ENCODE results near the gene TTC7B.

The TTC7B gene

DNA sequence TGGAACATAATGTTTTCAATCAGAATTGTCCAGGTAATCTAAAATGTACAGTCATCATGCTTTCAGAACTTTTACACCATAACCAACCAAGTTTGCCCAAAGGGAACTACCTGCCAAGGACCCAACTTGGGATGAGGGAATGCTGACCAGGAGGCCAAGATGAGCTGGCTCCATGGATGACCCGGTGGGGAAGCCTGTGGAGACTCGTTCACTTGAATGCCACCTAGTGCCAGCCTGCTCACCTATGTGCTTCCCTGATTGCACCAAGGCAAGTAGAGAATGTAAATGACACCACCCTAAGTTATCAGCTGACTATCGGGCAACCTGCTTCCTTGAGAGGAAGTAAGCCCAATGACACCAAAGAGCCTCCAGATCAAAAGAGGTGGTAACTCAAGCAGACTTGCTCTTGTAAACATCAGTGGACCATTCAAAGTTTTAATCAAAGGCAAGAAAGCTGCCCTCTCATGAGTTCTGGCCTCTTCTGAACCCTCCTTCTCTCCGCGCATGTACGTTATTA, 137.3 kb downstream of the TTC7B start:
- Histone ChIP-seq H4K20me1 (ENCODE audit: insufficient read depth) (no peaks in the 10 kb centered on the region), H2AFZ (ENCODE audit: low read depth) (no peak overlapping the region), H3K27ac (no peak overlapping the region), H3K27me3 (ENCODE audit: insufficient read depth, low read depth) (no peaks in the 10 kb centered on the region), H3K9ac (no peak overlapping the region), H3K4me1 (ENCODE audit: low read depth, poor library complexity, severe bottlenecking) (no peaks in the 10 kb centered on the region), H3K4me2 (no peak overlapping the region), H3K79me2 (ENCODE audit: insufficient read depth, low read depth) (no peaks in the 10 kb centered on the region), H3K36me3 (ENCODE audit: insufficient read depth) (no peaks in the 10 kb centered on the region), H3K4me3 (IDR thresholded peaks at IDR 0.05; ENCODE audit: insufficient read depth, low read depth, low read length) (no peak overlapping the region)
- TF ChIP-seq, protein P1, sequence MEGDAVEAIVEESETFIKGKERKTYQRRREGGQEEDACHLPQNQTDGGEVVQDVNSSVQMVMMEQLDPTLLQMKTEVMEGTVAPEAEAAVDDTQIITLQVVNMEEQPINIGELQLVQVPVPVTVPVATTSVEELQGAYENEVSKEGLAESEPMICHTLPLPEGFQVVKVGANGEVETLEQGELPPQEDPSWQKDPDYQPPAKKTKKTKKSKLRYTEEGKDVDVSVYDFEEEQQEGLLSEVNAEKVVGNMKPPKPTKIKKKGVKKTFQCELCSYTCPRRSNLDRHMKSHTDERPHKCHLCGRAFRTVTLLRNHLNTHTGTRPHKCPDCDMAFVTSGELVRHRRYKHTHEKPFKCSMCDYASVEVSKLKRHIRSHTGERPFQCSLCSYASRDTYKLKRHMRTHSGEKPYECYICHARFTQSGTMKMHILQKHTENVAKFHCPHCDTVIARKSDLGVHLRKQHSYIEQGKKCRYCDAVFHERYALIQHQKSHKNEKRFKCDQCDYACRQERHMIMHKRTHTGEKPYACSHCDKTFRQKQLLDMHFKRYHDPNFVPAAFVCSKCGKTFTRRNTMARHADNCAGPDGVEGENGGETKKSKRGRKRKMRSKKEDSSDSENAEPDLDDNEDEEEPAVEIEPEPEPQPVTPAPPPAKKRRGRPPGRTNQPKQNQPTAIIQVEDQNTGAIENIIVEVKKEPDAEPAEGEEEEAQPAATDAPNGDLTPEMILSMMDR (conservative IDR thresholded peaks at IDR 0.05; ENCODE audit: low read depth, low read length): no peak

DNA sequence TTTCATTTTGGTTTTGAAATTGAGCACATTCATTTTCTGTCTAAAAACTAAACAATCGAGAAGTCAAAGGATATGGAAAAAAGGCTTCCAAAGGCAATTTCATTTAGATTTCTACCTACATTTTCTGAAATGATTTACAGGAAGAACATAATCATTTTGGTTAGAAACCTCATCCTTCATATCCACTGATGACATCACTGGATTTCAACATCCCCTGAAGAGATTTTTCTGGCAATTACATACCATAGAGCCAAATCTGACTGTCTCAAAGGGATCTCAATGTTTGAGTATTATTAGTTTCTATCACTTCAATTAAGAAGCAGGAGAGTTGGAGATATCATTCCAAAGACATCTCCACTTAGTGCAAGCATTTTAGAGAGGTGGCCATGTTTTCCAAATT, 137.8 kb downstream of the TTC7B start:
- no peak overlapping the region for H3K27ac ChIP-seq
- no peaks in the 10 kb centered on the region for H3K4me1 ChIP-seq (ENCODE audit: low read depth, poor library complexity, severe bottlenecking)
- TF ChIP-seq, protein P1 (conservative IDR thresholded peaks at IDR 0.05; ENCODE audit: low read depth, low read length): no peak
- H3K27me3 ChIP-seq (ENCODE audit: insufficient read depth, low read depth): no peaks in the 10 kb centered on the region
- no peak overlapping the region for H3K4me2 ChIP-seq
- no peak overlapping the region for H2AFZ ChIP-seq (ENCODE audit: low read depth)
- no peak overlapping the region for H3K4me3 ChIP-seq (IDR thresholded peaks at IDR 0.05; ENCODE audit: insufficient read depth, low read depth, low read length)
- no peaks in the 10 kb centered on the region for H3K79me2 ChIP-seq (ENCODE audit: insufficient read depth, low read depth)
- no peaks in the 10 kb centered on the region for H3K36me3 ChIP-seq (ENCODE audit: insufficient read depth)
- no peaks in the 10 kb centered on the region for H4K20me1 ChIP-seq (ENCODE audit: insufficient read depth)
- H3K9ac ChIP-seq: no peak overlapping the region

DNA sequence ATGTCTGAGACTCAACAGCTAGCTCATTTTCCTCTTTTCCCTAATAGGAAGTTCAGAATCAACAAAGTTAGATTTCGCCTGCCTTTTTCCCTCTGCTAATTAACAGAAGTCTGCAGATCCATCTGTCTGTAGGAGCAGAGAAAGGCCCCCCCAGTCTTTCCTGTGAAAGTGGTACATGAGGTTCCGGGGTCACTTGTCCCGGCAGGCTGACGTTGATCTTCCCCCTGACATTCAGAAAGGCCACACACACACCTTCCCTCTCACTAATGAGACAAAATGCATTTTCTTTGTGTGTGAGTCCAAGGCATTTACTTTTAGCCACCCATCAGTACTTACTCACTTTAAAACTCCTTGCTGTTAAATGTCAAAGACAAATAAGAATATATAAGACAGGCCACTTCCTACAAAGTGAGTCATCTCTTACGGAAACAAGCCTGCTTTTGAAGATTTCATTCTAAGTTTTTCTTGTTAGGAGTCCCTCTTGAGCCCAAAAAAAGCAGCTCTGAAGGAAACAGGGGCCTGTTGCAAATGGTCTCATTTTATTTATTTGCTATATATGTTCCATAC, 138.7 kb downstream of the TTC7B start:
- no peak overlapping the region for H3K27ac ChIP-seq
- no peaks in the 10 kb centered on the region for H3K36me3 ChIP-seq (ENCODE audit: insufficient read depth)
- H3K79me2 ChIP-seq (ENCODE audit: insufficient read depth, low read depth): no peaks in the 10 kb centered on the region
- H3K27me3 ChIP-seq (ENCODE audit: insufficient read depth, low read depth): no peaks in the 10 kb centered on the region
- no peaks in the 10 kb centered on the region for H4K20me1 ChIP-seq (ENCODE audit: insufficient read depth)
- H3K4me2 ChIP-seq: no peak overlapping the region
- no peak overlapping the region for H3K4me3 ChIP-seq (IDR thresholded peaks at IDR 0.05; ENCODE audit: insufficient read depth, low read depth, low read length)
- TF ChIP-seq, protein P1 (conservative IDR thresholded peaks at IDR 0.05; ENCODE audit: low read depth, low read length): no peak
- H3K4me1 ChIP-seq (ENCODE audit: low read depth, poor library complexity, severe bottlenecking): no peaks in the 10 kb centered on the region
- H2AFZ ChIP-seq (ENCODE audit: low read depth): no peak overlapping the region
- H3K9ac ChIP-seq: no peak overlapping the region

DNA sequence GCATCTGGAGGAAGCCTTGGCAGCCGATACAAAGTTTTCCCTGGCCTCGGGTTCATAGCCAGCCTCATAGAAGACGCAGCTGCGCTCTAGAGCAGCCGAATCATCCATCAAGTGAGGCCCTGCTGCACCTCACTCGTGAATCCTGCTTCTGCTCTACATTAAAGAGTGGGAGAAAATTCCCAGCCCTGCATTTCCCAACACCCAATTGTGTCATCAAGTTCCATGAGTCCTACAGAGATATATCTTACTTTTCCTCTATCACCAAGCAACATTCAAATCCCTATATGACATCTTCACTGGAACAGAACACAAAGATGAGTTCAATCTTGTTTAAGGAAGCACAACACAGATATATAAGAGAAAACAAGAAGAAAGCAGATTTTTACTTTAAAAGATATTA, 139.3 kb downstream of the TTC7B start:
- Histone ChIP-seq H3K36me3 (ENCODE audit: insufficient read depth) (no peaks in the 10 kb centered on the region), H3K9ac (no peak overlapping the region), H4K20me1 (ENCODE audit: insufficient read depth) (no peaks in the 10 kb centered on the region), H3K4me2 (no peak overlapping the region), H2AFZ (ENCODE audit: low read depth) (no peak overlapping the region), H3K4me3 (IDR thresholded peaks at IDR 0.05; ENCODE audit: insufficient read depth, low read depth, low read length) (no peak overlapping the region), H3K27me3 (ENCODE audit: insufficient read depth, low read depth) (no peaks in the 10 kb centered on the region), H3K27ac (no peak overlapping the region), H3K79me2 (ENCODE audit: insufficient read depth, low read depth) (no peaks in the 10 kb centered on the region), H3K4me1 (ENCODE audit: low read depth, poor library complexity, severe bottlenecking) (no peaks in the 10 kb centered on the region)
- TF ChIP-seq, protein P1 (conservative IDR thresholded peaks at IDR 0.05; ENCODE audit: low read depth, low read length): no peak

All from KMS-11 (cell line).